ENCODE data around the gene ARL6.
"Not testable (repeated sequence)": the region's sequence is repeated elsewhere in the genome, so short reads cannot be mapped to it uniquely, and the experiment has no call there.

ARL6 gene

GRCh38 chr3:97821287-97821773 lies 56.8 kb downstream of the ARL6 start:
- DNase-seq (ENCODE audit: low read depth in 1 of 2, low spot score in 1 of 2): peak; percentile 15 to 20

- DNase-seq (ENCODE audit: low read depth in 1 of 2, low spot score in 1 of 2): peak; percentile 54 to 74
Measured at GRCh38 chr3:97821774-97822358, 57.3 kb downstream of the ARL6 start, which contains the start of gene CRYBG3. CRYBG3 (plus strand) TSS chr3:97822011; CDS start chr3:97822207, 196 bp downstream.

GRCh38 chr3:97822359-97822775 lies 57.8 kb downstream of the ARL6 start:
- peak in 1 of 2 donors; percentile 2 for DNase-seq (ENCODE audit: low read depth in 1 of 2, low spot score in 1 of 2)

- no peak for DNase-seq (ENCODE audit: low read depth in 1 of 2, low spot score in 1 of 2)
Measured at GRCh38 chr3:97823046-97824004, 58.8 kb downstream of the ARL6 start.

- no peak for DNase-seq (ENCODE audit: low read depth in 1 of 2, low spot score in 1 of 2)
Measured at GRCh38 chr3:97825101-97825500, 60.5 kb downstream of the ARL6 start.

- no peak for DNase-seq (ENCODE audit: low read depth in 1 of 2, low spot score in 1 of 2)
Measured at GRCh38 chr3:97827741-97828471, 63.3 kb downstream of the ARL6 start.

- no peak for DNase-seq (ENCODE audit: low read depth in 1 of 2, low spot score in 1 of 2)
Measured at GRCh38 chr3:97829198-97829597, 64.6 kb downstream of the ARL6 start.

GRCh38 chr3:97830638-97831037 lies 66.1 kb downstream of the ARL6 start:
- DNase-seq (ENCODE audit: low read depth in 1 of 2, low spot score in 1 of 2): no peak

GRCh38 chr3:97831140-97831539 lies 66.6 kb downstream of the ARL6 start:
- DNase-seq (ENCODE audit: low read depth in 1 of 2, low spot score in 1 of 2): no peak

GRCh38 chr3:97833184-97833583 lies 68.6 kb downstream of the ARL6 start:
- DNase-seq (ENCODE audit: low read depth in 1 of 2, low spot score in 1 of 2): not testable (repeated sequence)

- DNase-seq (ENCODE audit: low read depth in 1 of 2, low spot score in 1 of 2): no peak
Measured at GRCh38 chr3:97835761-97836160, 71.2 kb downstream of the ARL6 start.

GRCh38 chr3:97838393-97838792 lies 73.8 kb downstream of the ARL6 start:
- DNase-seq (ENCODE audit: low read depth in 1 of 2, low spot score in 1 of 2): no peak

GRCh38 chr3:97839944-97840343 lies 75.4 kb downstream of the ARL6 start:
- no peak for DNase-seq (ENCODE audit: low read depth in 1 of 2, low spot score in 1 of 2)

- DNase-seq (ENCODE audit: low read depth in 1 of 2, low spot score in 1 of 2): no peak
Measured at GRCh38 chr3:97841304-97841703, 76.7 kb downstream of the ARL6 start.

- no peak for DNase-seq (ENCODE audit: low read depth in 1 of 2, low spot score in 1 of 2)
Measured at GRCh38 chr3:97841956-97842355, 77.4 kb downstream of the ARL6 start.

GRCh38 chr3:97848779-97849178 lies 84.2 kb downstream of the ARL6 start:
- no peak for DNase-seq (ENCODE audit: low read depth in 1 of 2, low spot score in 1 of 2)
